ENCODE measurements around the gene SVEP1.

The SVEP1 gene

DNA sequence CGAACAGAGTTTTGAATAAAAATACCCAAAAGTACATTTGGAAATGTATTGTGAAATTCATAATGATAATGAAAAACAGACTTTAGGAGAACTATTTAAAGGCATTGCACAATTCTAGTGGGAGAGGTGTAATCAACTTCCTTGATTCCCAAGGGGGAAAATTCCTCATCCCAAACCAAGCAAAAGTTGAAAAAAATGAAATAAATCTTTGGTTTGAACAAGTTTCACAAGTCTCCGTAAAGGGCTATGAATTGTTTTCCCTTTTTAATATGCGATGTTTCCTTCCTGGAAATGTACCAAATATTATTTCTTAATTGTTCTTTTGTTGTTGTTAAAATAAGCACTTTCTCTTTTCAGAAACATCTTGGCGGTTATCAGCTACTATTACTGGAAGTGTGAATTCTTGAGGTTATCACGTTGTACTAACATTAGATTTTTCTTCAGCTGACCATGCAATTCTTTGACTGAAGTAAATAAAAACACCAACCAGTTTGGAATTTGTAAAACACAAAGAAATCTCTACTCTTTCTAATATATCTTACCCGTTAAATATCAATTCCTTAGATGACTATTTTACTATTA, 59.3 kb downstream of the SVEP1 start:
- no peak for DNase-seq

DNA sequence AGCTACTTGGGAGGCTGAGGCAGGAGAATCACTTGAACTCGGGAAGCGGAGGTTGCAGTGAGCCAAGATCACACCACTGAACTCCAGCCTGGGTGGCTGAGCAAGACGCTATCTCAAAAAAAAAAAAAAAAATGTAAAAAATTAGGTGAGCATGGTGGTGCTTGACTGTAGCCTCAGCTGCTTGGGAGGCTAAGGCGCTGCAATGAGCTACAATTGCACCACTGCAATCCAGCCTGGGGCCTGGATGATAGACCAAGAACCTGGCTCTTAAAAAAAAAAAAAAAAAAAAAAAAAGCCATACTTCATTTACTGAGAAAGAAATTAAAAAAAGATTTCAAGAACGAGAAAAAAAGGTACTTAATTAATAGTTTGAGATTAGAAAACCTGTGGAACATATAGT, 62.1 kb downstream of the SVEP1 start:
- DNase-seq, result no peak

DNA sequence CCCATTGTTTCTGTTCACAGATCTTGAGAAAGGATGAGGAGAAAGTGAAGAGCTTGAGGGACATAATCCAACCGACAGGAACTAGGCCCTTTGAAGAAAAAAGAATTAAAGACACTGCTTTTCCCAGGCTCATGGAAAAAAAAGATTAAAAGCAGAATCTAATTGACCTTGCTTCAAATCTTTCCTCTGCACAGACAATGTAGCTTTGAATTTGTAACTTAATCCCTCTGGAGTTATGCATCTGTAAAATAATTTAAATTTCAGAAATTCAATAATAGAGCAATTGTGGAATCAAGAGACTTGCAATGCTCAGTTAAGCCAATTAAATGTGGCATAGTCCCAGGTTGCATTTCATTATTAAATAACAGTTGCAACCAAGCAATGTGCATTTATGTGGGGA, 64.6 kb downstream of the SVEP1 start:
- DNase-seq, result no peak

DNA sequence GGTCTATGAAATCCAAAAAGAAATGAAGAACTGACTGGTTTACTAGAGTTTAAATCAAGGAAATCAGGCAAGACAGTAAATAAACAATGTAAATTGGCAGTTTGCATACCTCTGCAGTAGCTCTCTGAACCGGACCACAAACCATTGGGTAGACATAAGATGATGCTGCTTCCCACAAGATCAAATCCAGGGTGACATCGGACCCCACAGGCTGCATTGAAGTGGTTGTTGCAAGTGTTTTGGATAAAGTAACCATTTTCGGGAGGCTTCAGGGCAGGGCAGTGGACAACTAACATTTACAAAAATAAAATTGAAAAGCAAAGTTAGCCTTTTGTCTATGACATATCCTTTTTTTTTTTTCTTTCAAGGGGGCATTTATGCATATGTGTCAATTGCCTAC, 66.7 kb downstream of the SVEP1 start:
- DNase-seq, result no peak

- no peak for DNase-seq
Observed at GRCh38 chr9:110509792-110510191, 69.7 kb downstream of the SVEP1 start.

DNA sequence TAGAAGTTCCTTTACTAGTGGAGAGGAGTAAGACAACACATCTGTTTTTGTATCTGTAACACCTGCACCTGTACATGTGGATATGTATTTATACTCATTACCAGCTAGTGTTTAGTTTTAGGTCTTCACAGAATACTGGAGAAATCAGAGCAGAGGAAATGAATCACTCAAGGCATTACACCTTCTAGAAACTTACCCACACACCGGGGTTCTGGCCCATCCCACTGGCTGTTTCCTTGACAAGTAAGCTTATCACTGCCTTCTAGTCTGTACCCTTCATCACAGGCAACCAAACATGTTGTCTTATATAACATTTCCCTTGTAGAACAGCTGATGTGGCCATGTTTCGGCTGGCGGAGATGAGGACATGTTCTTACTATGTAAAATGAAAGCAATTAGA, 76.7 kb downstream of the SVEP1 start:
- no peak for DNase-seq

- no peak for DNase-seq
Observed at GRCh38 chr9:110499608-110500007, 79.9 kb downstream of the SVEP1 start.

DNA sequence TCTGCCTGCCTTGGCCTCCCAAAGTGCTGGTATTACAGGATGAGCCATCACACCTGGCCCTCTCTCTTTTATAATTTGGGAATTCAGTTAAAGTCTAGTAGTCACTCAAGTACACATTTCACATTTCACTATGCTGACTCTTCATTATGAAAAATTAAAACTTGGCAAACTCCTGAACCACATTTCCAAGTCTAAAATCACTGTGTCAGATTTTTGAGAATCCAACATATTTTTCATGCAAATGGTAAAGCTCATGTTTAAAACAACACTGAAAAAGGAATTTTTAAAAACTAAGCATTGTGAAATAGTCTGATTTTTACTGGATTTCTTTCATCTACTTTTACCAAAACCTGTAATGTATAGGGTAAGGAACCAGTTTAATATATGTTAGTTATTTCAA, 92.3 kb downstream of the SVEP1 start:
- DNase-seq, result no peak

GRCh38 chr9:110486218-110486617, 93.3 kb downstream of the SVEP1 start:
- no peak for DNase-seq

- DNase-seq, result no peak
Observed at GRCh38 chr9:110479481-110479880, 100.1 kb downstream of the SVEP1 start.

- DNase-seq, result no peak
Observed at GRCh38 chr9:110476251-110476650, 103.3 kb downstream of the SVEP1 start.

GRCh38 chr9:110472111-110472510, 107.4 kb downstream of the SVEP1 start:
- no peak for DNase-seq

DNA sequence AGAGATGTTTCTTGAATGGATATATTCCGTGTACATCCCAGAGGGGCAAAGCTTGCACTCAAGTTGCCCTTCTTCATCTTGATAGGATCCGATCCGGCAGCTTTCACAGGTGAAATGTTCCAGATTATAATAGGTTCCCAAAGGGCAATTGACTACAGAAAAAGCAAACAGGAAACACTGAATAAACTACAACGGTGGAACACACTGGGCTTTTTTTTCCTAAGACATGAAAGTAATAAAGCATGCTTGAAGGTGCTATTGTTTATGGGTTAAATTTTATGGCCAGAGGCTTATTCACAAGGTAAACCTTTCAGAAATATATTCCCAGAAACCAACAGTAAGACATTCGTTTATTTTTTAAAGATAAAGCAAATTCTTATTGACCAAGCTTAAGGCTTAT, 110.6 kb downstream of the SVEP1 start:
- DNase-seq, result no peak

DNA sequence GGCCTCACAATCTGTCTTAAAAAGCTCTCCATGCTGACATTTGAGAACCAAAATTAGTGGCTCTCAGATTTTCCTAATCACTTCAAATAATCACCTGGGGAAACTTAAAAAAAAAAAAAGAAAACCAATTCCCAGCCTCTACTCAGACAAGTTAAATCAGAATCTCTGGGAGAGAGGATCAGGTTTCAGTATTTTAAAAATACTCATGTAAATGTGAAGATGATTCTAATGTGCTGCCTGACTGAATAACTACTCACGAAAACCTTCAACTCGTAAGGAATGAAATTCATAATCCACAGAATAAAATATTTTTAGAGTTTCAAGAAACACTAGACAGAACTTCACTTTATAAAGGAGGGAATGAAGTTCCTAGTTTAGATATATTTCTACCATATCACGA, 114.4 kb downstream of the SVEP1 start:
- DNase-seq, result no peak

- DNase-seq, result no peak
Observed at GRCh38 chr9:110464321-110464720, 115.2 kb downstream of the SVEP1 start.

GRCh38 chr9:110463499-110463898, 116.0 kb downstream of the SVEP1 start:
- DNase-seq, result no peak

DNA sequence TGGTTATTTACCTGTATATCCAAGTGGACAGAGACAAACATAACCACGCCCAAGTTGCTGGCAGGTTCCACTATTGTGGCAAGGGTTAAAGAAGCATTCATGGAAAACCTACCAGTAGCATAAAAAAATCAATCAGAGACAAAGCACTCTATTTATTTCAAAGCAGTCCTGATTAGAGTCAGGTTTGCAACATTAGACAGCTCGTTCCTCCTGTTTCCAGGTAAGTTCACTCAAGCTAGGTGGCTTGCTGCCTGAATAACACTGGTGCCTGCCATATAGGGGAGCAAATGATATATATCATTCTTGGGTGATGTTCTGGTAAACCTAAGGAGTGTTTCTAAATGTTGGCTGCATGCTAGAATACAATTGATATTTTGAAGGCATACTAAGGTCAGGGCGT, 122.3 kb downstream of the SVEP1 start:
- no peak for DNase-seq

- no peak for DNase-seq
Observed at GRCh38 chr9:110456681-110457080, 122.9 kb downstream of the SVEP1 start.

DNA sequence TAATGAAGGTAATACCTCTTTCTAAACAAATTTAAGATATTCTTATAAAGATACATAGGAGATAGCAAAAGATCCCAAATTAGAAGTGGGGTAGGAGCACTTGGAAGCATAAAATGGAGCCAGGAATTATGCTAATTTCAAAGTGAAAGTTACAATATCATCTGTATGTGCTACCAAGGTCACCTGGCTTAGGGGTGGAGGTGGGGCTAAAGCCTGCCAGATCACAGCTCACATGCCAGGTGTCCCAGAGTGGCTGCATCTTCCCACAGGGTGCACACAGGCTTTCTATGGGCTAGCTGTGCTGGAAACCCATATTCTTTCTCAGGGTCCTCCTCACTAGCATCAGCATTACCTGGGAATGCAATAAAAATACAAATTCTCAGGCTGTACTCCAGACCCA, 123.7 kb downstream of the SVEP1 start:
- no peak for DNase-seq

GRCh38 chr9:110452227-110452801, 127.2 kb downstream of the SVEP1 start:
- no peak for DNase-seq

GRCh38 chr9:110451726-110452125, 127.8 kb downstream of the SVEP1 start:
- no peak for DNase-seq

- DNase-seq, result no peak
Observed at GRCh38 chr9:110447476-110447875, 132.1 kb downstream of the SVEP1 start.

DNA sequence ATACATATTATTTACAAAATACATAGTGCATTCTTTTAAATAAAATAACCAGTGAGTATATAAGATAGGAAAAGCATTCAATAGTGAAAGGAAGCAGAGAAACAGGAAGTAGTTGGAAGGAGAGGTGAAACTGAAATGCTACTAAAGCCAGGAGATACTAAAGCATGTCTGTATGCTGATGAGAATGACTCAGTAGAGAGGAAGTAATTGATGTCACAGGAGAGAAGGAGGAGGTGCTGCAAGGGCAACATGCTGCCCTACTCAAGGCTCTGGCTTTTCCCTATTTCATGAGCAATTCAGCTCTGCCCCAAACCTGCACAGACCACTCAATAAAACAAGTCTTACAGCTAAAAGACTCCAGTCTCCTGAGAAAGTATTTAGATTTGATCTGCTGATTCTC, 133.4 kb downstream of the SVEP1 start:
- no peak for DNase-seq

GRCh38 chr9:110444911-110445310, 134.6 kb downstream of the SVEP1 start:
- DNase-seq, result no peak

GRCh38 chr9:110443866-110444220, 135.7 kb downstream of the SVEP1 start:
- DNase-seq, result no peak

All from activated CD4-positive, alpha-beta T cell treated with anti-CD3 and anti-CD28 coated beads, Interleukin-2, amount 50 U/mL, for 48 hours (primary cell).